ENCODE measurements around the gene TUBB4B. TPM values are rescaled to one million over a fixed set of nuclear protein-coding genes. Genes with fewer than 3 reads are reported as not detected.

TUBB4B gene
- total and polyA plus RNA-seq, 2 experiments from 2014 or later = 334 to 389 TPM

DNA sequence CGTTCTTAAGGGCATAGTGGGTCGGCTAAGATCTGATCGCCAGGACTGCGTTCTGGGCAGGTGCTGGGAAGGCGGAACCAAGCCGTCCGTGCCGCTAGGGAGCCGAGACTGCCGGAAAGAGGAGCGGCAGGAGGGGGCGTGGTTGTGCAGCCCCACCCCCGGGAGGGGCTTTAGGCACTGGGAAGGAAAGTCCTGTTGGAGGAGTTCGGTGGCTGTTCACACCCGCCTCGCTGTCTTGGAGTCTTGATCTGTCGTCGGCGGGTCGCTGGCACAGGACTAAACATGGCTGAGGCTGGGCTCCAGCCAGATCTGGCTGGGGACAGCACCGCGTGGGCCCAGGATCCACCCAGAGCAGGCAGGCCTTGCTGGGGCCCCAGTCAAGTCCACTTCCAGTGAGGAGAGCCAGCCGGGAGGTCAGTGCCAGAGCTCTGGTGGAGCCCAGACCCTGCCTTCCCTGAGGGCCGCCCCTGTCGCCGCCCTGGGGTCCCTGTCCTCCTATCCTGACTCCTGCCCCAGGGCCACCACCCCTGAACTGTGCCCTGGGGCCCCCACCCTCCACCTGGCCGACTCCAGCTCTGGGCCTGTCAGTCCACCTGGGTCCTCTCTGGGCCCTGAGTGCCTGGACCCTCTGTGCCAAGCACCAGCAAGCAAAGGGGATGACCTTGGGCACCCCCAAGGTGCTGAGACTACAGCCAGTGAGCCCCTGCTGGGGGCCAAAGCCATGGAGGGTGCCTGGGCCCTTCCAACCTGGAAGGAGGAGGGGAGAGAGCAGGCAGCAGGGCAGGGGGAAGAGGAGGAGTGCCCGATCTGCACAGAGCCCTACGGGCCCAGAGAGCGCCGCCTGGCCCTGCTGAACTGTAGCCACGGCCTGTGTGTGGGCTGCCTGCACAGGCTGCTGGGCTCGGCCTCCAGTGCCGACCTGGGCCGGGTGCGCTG lies 23.5 kb upstream of the TUBB4B start (continued):
- TF ChIP-seq, protein P1, sequence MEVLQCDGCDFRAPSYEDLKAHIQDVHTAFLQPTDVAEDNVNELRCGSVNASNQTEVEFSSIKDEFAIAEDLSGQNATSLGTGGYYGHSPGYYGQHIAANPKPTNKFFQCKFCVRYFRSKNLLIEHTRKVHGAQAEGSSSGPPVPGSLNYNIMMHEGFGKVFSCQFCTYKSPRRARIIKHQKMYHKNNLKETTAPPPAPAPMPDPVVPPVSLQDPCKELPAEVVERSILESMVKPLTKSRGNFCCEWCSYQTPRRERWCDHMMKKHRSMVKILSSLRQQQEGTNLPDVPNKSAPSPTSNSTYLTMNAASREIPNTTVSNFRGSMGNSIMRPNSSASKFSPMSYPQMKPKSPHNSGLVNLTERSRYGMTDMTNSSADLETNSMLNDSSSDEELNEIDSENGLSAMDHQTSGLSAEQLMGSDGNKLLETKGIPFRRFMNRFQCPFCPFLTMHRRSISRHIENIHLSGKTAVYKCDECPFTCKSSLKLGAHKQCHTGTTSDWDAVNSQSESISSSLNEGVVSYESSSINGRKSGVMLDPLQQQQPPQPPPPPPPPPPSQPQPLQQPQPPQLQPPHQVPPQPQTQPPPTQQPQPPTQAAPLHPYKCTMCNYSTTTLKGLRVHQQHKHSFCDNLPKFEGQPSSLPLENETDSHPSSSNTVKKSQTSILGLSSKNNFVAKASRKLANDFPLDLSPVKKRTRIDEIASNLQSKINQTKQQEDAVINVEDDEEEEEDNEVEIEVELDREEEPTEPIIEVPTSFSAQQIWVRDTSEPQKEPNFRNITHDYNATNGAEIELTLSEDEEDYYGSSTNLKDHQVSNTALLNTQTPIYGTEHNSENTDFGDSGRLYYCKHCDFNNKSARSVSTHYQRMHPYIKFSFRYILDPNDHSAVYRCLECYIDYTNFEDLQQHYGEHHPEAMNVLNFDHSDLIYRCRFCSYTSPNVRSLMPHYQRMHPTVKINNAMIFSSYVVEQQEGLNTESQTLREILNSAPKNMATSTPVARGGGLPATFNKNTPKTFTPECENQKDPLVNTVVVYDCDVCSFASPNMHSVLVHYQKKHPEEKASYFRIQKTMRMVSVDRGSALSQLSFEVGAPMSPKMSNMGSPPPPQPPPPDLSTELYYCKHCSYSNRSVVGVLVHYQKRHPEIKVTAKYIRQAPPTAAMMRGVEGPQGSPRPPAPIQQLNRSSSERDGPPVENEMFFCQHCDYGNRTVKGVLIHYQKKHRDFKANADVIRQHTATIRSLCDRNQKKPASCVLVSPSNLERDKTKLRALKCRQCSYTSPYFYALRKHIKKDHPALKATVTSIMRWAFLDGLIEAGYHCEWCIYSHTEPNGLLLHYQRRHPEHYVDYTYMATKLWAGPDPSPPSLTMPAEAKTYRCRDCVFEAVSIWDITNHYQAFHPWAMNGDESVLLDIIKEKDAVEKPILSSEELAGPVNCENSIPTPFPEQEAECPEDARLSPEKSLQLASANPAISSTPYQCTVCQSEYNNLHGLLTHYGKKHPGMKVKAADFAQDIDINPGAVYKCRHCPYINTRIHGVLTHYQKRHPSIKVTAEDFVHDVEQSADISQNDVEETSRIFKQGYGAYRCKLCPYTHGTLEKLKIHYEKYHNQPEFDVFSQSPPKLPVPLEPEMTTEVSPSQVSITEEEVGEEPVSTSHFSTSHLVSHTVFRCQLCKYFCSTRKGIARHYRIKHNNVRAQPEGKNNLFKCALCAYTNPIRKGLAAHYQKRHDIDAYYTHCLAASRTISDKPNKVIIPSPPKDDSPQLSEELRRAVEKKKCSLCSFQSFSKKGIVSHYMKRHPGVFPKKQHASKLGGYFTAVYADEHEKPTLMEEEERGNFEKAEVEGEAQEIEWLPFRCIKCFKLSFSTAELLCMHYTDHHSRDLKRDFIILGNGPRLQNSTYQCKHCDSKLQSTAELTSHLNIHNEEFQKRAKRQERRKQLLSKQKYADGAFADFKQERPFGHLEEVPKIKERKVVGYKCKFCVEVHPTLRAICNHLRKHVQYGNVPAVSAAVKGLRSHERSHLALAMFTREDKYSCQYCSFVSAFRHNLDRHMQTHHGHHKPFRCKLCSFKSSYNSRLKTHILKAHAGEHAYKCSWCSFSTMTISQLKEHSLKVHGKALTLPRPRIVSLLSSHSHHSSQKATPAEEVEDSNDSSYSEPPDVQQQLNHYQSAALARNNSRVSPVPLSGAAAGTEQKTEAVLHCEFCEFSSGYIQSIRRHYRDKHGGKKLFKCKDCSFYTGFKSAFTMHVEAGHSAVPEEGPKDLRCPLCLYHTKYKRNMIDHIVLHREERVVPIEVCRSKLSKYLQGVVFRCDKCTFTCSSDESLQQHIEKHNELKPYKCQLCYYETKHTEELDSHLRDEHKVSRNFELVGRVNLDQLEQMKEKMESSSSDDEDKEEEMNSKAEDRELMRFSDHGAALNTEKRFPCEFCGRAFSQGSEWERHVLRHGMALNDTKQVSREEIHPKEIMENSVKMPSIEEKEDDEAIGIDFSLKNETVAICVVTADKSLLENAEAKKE (CRISPR knock-in tag; IDR thresholded peaks at IDR 0.05) = no peak
- TF ChIP-seq ZNF114 (CRISPR knock-in tag; IDR thresholded peaks at IDR 0.05) = no peak

GRCh38 chr9:137218212-137218753 lies 22.8 kb upstream of the TUBB4B start:
- Histone ChIP-seq H3K4me3 (no peak overlapping the region), H3K27ac (ENCODE audit: low read depth) (no peak overlapping the region), H3K27me3 (ENCODE audit: insufficient read depth) (peaks cover 9% of the 10 kb centered on the region; the same call in 1 of the 2 replicates), H3K4me1 (ENCODE audit: insufficient read depth) (peaks cover 3% of the 10 kb centered on the region; the same call in 1 of the 2 replicates), H4K20me1 (replicated peaks; ENCODE audit: insufficient read depth) (no peaks in the 10 kb centered on the region; the same call in 1 of the 2 replicates), H3K9me2 (ENCODE audit: insufficient read depth) (no peaks in the 10 kb centered on the region), H2AFZ (no peak overlapping the region), H3F3A (replicated peaks; ENCODE audit: low read depth) (0 out of 2 replicates have a peak, but pooled peaks cover 3% of the 10 kb centered on the region), H3K36me3 (ENCODE audit: insufficient read depth) (no peaks in the 10 kb centered on the region), H3K79me2 (replicated peaks; ENCODE audit: insufficient read depth) (no peaks in the 10 kb centered on the region), H3K4me2 (no peak overlapping the region)
- Mint-ChIP-seq H3K9me3 (no peaks in the 10 kb centered on the region), H3K4me3 (no peak overlapping the region), H3K4me1 (peaks cover 7% of the 10 kb centered on the region; the same call in 2 of the 3 replicates), H3K36me3 (ENCODE audit: low read depth) (no peaks in the 10 kb centered on the region; the same call in 2 of the 3 replicates), H3K27ac (no peak overlapping the region; the same call in 1 of the 2 replicates), H3K27me3 (ENCODE audit: insufficient read depth, low read depth, poor library complexity) (no peaks in the 10 kb centered on the region)
- ATAC-seq = no peak
- DNase-seq (ENCODE audit: low spot score) = no peak
- no peak for TF ChIP-seq STAT1 (IDR thresholded peaks at IDR 0.05; ENCODE audit: unreplicated experiment)
- TF ChIP-seq ZNF114 (CRISPR knock-in tag; IDR thresholded peaks at IDR 0.05) = no peak
- TF ChIP-seq, protein P1 (CRISPR knock-in tag; IDR thresholded peaks at IDR 0.05) = no peak
- no peak for TF ChIP-seq POLR2AphosphoS5 (IDR thresholded peaks at IDR 0.05; ENCODE audit: low read depth)
- TF ChIP-seq EZH2 (IDR thresholded peaks at IDR 0.05; ENCODE audit: low read depth, unreplicated experiment) = no peak

All from GM23338 (cell line).